ENCODE results near the gene CREG2.

DNA sequence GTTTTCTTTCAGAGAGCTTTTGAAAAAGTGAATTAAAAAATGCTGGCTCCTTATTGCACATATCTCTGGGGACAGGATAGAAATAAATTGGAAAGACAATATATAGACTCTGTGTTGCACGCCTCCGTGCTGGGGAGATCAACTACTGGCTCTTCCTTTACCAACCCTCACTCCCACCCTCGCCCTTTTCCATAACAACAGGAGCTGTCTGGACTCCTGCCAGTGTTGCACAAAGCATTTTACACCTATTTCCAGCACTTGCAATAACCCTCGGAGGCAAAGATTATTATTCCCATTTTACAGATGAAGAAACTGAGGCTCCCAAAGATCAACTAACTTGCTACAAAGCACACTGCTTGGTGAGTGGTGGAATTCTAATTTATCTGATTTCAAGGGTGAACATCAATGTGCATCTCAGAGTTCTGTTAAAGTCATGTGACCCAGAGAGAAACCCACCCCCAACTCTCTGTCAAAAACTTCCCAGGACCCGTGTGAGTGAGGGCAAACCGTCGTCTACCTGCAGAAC lies 4.2 kb downstream of the CREG2 start:
- TF ChIP-seq, protein P1, sequence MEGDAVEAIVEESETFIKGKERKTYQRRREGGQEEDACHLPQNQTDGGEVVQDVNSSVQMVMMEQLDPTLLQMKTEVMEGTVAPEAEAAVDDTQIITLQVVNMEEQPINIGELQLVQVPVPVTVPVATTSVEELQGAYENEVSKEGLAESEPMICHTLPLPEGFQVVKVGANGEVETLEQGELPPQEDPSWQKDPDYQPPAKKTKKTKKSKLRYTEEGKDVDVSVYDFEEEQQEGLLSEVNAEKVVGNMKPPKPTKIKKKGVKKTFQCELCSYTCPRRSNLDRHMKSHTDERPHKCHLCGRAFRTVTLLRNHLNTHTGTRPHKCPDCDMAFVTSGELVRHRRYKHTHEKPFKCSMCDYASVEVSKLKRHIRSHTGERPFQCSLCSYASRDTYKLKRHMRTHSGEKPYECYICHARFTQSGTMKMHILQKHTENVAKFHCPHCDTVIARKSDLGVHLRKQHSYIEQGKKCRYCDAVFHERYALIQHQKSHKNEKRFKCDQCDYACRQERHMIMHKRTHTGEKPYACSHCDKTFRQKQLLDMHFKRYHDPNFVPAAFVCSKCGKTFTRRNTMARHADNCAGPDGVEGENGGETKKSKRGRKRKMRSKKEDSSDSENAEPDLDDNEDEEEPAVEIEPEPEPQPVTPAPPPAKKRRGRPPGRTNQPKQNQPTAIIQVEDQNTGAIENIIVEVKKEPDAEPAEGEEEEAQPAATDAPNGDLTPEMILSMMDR (IDR thresholded peaks at IDR 0.05; ENCODE audit: low read depth, low read length) = no peak
- no peak for TF ChIP-seq EZH2phosphoT487 (IDR thresholded peaks at IDR 0.05; ENCODE audit: low read depth)
